Lower leg skin (tissue), 3 donors: ENCODE measurements around the gene GRIN1.

ENCODE experiments used
- CTCF ChIP-seq, 3 donors: fragments of 450-650 bp; IDR thresholded peaks; one replicate each; pipeline ENCODE4 v1.5.1; 2016; ENCODE audit warnings: antibody characterized with exemption in 3 of 3, mild to moderate bottlenecking in 3 of 3, moderate library complexity in 2 of 3
- POLR2A ChIP-seq, 2 donors: fragments of 450-650 bp; IDR thresholded peaks; one replicate each; pipeline ENCODE4 v1.6.1; 2016 to 2017; ENCODE audit warnings: antibody characterized with exemption in 2 of 2, mild to moderate bottlenecking in 1 of 2, moderate library complexity in 1 of 2

GRCh38 chr9:137159105-137160053 is 20.4 kb downstream of the GRIN1 start:
- TF ChIP-seq CTCF (IDR thresholded peaks at IDR 0.05) (no peak), POLR2A (IDR thresholded peaks at IDR 0.05) (no peak)
